NB4 (cell line): ENCODE data around the gene COBL.

Experiments
- CTCF ChIP-seq: IDR thresholded peaks from one replicate; pipeline ENCODE4 v1.5.1; 2012; ENCODE audit warnings: low read depth, low read length
- MYC ChIP-seq: IDR thresholded peaks from 2 replicates; pipeline ENCODE4 v1.6.1; 2011; ENCODE audit warnings: low read depth, low read length

- TF ChIP-seq CTCF (no peak), MYC (no peak)
Observed at GRCh38 chr7:51014811-51015210, 301.8 kb downstream of the COBL start.
